HG03571 (cell line): ENCODE measurements around the gene ZC3H12A.
A peak's percentile ranks its signal among the peaks of the same experiment; 100 is the strongest.

Experiments
- ATAC-seq: cut with Tn5 transposase; IDR thresholded peaks from one replicate; pipeline ENCODE4 v1.9.1; 2021; ENCODE audit not compliant: unreplicated experiment

The ZC3H12A gene

DNA sequence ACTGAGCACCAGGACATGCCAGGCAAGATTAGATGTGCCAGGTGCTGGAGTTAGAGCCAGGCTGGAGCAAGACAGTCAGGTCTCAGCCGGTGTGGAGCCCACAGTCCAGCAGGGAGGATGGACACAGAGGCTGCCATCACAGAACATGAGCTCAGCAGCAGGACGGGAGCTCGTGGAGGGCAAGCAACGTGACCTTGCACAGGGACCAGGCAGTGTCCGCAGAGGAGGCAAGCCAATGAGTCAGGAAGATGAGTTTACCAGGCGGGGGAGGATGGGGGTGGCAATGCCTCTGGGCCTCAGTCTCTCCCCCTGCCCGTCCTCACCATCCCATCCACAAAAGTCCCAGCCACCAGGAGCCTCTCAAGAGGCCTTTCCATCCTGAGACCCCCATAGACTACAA lies 20.7 kb upstream of the ZC3H12A start:
- ATAC-seq, result no peak

DNA sequence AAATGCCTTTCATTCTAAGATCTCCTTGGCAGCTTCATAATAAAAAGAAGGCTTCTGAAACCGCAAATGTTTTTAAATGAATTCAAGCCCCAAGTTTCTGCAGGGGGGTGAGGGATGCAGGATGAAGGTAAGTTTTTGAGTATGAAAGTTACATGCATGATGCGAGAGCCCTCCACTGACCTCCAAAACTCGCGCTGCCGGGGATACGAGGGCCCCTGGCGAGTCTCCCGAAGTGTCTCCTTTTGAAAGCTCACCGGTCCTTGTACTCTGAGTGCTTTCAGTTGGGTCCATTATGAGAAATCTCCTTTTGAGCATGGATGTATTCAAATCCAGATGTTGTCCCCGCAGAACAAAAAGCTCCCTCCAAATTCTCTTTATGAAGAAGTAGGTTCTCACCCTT lies 18.9 kb upstream of the ZC3H12A start:
- no peak for ATAC-seq

DNA sequence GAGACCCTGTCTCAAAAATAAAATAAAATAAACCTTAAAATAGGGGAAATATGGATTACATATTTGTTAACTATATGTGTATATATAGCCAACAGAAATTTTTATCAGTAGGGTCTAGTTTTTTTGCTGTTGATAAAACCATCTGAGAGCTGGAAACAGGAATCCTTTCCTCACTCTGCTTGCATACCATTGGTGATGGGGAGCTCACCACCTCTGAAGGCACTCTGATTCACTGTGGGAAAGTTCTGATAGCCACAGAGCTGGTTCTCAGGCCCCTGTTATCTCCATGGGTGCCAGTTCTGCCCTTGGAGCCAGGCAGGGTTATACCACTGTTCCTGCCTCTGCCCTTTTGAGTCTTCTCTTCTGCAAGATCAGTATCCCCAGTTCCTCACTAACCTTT lies 17.8 kb upstream of the ZC3H12A start:
- no peak for ATAC-seq

DNA sequence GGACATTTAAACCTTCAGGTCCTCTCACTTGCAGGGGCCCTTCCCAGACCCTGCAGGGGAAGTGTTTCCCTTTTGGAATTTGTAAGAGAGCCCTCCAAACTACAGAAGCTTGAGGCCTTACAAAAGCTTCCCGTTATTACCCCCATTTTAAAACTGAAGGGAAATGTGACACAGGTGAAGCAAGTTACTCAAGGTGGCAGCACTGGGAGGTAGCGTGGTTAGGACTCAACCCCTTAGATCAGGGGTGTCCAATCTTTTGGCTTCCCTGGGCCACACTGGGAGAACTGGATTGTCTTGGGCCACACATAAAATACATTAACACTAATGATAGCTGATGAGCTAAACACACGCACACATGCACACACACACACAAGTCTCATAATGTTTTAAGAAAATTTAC lies 15.8 kb upstream of the ZC3H12A start:
- ATAC-seq, result no peak

- no peak for ATAC-seq
These were observed 12.5 kb upstream of the ZC3H12A start for GRCh38 chr1:37461698-37462436.

- ATAC-seq, result no peak
These were observed 9.9 kb upstream of the ZC3H12A start for GRCh38 chr1:37464443-37464842.

- ATAC-seq, result no peak
These were observed 8.5 kb upstream of the ZC3H12A start for GRCh38 chr1:37465593-37466517.

GRCh38 chr1:37468037-37468436 lies 6.3 kb upstream of the ZC3H12A start:
- ATAC-seq, result no peak

DNA sequence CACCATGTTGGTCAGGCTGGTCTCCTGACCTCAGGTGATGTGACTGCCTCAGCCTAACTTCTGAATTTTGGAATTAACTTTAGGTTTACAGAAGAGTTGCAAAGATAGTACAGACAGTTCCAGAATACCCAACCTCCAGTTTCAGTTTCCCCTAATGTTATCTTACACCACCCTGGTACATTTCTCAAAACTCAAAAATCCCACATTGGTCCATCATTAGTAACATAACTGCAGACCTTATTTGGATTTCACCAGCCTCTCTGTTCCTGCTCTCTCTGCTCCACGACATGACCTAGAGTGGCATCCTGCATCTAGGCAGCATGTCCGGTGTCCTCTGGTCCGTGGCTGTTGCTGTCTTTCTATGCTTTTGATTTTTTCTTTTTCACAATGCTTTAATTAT lies 5.0 kb upstream of the ZC3H12A start:
- no peak for ATAC-seq

DNA sequence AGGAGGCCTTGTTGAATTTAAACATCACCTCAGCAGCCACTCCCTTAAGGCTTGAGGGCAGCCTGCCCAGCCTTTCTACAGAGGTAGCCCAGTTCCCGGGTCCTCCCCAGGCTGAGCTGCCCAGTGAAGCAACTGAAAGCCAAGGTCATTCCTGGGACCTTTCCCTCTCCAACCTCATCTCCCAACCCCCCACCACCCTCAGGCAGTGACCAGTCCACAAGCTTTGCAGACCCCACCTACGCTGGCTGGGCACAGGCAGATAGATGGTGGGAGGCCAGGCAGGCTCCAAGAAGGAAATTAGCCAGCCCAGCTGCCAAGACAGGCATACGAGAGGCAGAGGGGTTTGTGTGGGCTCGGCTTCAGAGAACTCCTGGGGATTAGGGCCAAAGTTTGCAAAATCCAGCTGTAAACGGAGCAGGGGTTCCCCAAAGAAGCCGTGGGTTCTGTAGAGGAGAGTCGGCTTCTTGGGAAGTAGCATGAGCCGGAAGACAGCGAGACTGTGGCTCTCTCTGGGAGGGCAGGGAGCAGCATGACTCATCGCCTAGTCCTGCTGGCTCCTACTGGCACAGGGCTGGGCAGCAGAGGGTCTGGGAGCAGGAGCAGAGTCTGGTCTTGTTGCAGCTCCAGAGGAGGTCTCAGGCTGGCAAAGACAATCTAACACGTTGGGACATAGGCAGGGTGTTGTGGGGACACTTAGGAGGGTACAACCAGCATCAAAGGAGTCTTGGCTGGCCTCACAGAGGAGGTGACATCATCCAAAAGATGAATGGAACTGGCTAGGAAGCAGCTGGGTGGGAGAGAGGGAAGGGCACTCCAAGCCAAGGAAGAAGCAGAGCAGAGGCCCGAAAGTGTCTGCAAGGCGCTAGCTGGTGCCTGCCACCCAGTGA lies 2.8 kb upstream of the ZC3H12A start:
- no peak for ATAC-seq

DNA sequence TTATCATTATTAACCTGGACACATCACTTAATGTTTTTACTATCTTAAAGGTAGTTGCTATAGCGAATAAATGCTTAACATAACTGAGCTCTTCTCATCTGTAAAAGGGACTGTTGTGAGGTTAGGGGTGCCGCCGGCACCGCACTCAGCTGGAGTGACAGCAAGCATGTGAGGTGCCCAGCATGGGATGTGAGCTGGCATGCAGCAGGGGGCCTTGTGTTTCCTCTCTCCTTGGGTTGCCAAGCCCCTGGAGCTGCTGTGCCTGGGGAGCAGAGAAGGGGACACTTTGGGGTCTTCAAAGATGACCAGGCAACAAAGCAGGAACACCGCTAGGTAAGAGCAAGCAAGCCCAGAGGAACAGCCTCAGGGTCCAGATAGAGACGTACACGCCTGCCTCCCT lies 2.1 kb upstream of the ZC3H12A start:
- no peak for ATAC-seq

- no peak for ATAC-seq
These were observed 1.4 kb upstream of the ZC3H12A start for GRCh38 chr1:37472994-37473393.

GRCh38 chr1:37473431-37474045 lies 842 bp upstream of the ZC3H12A start:
- ATAC-seq, result no peak

- no peak for ATAC-seq
These were observed 458 bp downstream of the ZC3H12A start for GRCh38 chr1:37474697-37475379.

DNA sequence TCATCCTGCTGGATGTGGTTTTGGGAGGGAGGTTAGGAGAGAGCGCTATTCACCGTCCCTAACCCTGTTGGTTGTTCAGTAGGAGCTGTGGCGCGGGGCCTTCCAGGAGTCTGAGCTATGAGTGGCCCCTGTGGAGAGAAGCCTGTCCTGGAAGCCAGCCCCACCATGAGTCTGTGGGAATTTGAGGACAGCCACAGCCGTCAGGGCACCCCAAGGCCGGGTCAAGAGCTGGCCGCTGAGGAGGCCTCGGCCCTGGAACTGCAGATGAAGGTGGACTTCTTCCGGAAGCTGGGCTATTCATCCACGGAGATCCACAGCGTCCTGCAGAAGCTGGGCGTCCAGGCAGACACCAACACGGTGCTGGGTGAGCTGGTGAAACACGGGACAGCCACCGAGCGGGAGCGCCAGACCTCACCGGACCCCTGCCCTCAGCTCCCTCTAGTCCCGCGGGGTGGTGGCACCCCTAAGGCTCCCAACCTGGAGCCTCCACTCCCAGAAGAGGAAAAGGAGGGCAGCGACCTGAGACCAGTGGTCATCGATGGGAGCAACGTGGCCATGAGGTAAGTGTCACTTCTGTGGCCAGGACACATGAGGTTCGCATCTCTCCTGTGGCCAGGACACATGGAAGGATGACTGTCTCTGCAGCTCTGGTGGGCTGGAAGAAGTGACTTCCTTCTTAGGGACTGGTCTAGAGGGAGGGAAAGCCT lies 1.2 kb downstream of the ZC3H12A start:
- ATAC-seq, result no peak

- ATAC-seq, result no peak
These were observed 1.7 kb downstream of the ZC3H12A start for GRCh38 chr1:37476087-37476452.

DNA sequence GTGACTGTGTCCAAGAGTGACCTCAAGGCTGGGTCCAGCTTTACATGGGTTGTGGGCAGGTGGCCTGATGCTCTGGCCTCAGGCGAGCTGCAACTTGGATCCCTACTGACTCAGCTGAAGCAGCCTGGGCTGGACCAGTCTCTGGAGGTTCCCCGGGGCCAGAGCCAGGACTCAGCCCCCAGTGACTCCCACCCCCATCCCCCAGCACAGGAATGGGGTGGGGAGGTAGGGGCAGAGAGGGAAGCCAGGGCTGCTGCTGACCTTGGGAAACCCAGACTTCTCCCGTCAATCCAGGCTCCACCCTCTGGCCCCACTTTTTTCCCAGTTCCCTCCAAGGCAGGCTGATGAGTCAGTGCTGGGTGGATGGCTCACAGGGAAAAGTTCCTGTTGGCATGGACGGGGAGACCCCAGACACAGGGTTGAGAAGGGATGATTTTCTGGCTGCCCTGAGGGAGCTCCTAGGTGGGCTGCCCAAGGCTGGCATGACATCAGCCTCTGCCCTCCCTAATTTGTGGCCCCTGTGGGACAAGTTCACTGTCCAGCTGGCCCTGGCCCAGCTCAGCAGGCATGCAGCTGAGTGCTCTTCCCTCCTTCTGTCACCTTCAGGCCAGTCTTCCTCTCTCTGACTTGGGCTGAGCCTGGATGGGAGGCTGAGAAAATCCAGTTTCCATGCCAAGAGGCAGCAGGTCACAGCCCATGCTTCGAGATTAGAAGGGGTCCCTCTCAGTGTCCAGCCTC lies 2.2 kb downstream of the ZC3H12A start:
- ATAC-seq, result no peak

- peak; percentile 31 for ATAC-seq
These were observed 3.0 kb downstream of the ZC3H12A start for GRCh38 chr1:37477198-37477931.
